SK-N-MC (cell line): ENCODE measurements around the gene SFSWAP.
"Not testable (repeated sequence)": the region's sequence is repeated elsewhere in the genome, so short reads cannot be mapped to it uniquely, and the experiment has no call there.

Experiments used
- DNase-seq: peaks from one replicate; pipeline ENCODE4 v3.0.0-alpha.2; 2011; ENCODE audit warnings: low read depth, low spot score
- H3K27ac ChIP-seq: fragments of 200-600 bp; sonication (generic); 2 replicates; pipeline ENCODE4 v1.5.1; 2016; ENCODE audit warnings: mixed run types
- H3K36me3 ChIP-seq: fragments of 200-600 bp; sonication (generic); 2 replicates; pipeline ENCODE4 v1.6.1; 2017; ENCODE audit warnings: antibody characterized with exemption, low read length, mixed read lengths; ENCODE audit not compliant: insufficient read depth
- H3K4me3 ChIP-seq: fragments of 200-600 bp; sonication (generic); 2 replicates; pipeline ENCODE4 v1.5.1; 2016
- H3K9ac ChIP-seq: fragments of 200-600 bp; sonication (generic); 2 replicates; pipeline ENCODE4 v1.8.0; 2017; ENCODE audit warnings: mixed run types, mixed read lengths; ENCODE audit not compliant: insufficient read length
- H3K9me3 ChIP-seq: fragments of 200-600 bp; sonication (generic); 2 replicates; pipeline ENCODE4 v1.6.1; 2017; ENCODE audit warnings: low read depth, mild to moderate bottlenecking, antibody characterized with exemption, low read length, moderate library complexity, mixed read lengths
- EZH2 ChIP-seq: fragments of 200-600 bp; sonication (generic); IDR thresholded peaks from one replicate; pipeline ENCODE4 v1.6.1; 2017; ENCODE audit warnings: antibody characterized with exemption
- FOXP2 ChIP-seq: optimal IDR thresholded peaks from 2 replicates; pipeline ENCODE3; 2011; ENCODE audit warnings: mild to moderate bottlenecking, moderate library complexity; ENCODE audit not compliant: insufficient read depth; ENCODE audit errors: extremely low read length, control extremely low read depth
- POLR2AphosphoS5 ChIP-seq: IDR thresholded peaks from 2 replicates; pipeline ENCODE4 v1.6.1; 2012; ENCODE audit warnings: mild to moderate bottlenecking, low read depth, low read length, borderline replicate concordance

SFSWAP gene

DNA sequence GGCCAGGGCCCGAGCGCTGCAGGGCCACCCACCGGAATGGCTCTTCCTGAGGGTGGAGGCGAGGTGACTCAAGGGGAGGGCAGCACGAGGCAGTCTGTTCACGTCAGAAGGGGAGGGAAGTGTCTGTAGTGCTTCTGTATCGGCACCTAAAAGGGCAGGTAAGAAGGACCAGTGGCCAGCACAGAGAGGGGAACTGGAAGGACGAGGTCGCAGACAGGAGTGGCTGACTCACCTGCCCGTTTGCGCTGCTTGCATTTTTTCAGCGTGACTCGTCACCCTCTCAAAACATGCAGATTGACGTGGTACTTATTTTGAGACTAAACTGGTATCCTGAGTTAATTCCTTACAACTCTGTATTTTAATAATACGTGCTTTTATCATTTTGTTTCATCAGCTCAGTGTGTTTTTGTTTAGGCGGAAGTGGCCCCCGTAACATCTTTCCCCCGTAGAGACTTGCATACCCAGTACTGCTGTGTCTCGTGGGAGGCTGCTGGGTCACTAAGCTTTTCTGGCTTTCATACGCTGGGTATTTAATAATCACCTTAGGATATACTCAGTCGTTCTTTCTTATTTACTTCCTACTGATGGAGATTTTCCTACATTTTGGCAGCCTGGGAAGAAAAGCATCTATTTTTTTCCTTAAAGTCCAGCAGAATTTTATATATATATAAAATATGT lies 26.4 kb downstream of the SFSWAP start:
- Histone ChIP-seq H3K27ac (no peak overlapping the region), H3K9ac (no peak overlapping the region), H3K4me3 (no peak overlapping the region), H3K9me3 (no peaks in the 10 kb centered on the region; the same call in 1 of the 2 replicates), H3K36me3 (peaks cover 65% of the 10 kb centered on the region)
- TF ChIP-seq EZH2 = no peak
- no peak for TF ChIP-seq FOXP2
- no peak for TF ChIP-seq POLR2AphosphoS5
- DNase-seq = no peak

DNA sequence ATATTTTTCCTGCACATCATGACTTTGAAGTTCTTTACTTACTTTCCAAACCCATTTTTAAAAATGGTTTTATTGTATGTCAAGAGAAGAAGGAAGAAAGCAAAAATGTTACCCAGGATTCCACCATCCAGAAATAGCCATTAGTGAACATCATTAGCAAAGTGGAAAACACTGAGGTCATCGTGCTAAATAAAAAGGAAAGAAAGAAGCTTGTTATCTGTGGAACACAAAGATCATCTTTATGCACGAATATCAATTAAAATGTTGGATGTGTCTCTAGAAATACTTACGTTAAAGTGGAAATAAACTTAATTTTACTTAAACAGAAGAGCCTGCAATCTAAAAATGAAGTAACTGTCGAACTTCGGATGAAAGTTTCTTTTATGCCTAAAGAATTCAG lies 27.3 kb downstream of the SFSWAP start:
- Histone ChIP-seq H3K9me3 (no peaks in the 10 kb centered on the region; the same call in 1 of the 2 replicates), H3K4me3 (no peak overlapping the region), H3K9ac (no peak overlapping the region), H3K27ac (no peak overlapping the region), H3K36me3 (peaks cover 65% of the 10 kb centered on the region)
- DNase-seq = no peak
- no peak for TF ChIP-seq POLR2AphosphoS5
- TF ChIP-seq FOXP2 = no peak
- no peak for TF ChIP-seq EZH2

DNA sequence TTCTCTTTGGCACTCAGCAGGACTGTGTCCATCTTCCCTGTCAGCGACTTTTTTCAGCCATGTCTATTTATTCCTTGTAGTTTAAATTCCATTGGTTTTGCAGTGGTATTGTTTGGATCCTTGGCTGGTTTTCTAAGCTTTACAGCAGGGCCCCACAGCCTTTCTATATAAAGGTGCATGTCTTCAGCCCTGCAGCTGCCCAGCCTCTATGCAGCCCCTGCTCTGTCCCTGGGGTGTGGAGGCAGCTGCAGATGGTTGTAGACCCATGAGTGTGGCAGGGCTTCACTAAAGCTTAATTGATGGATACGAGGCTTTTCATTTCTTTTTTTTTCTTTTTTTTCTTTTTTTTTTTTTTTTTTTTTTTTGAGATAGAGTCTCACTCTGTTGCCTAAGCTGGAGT lies 29.7 kb downstream of the SFSWAP start:
- DNase-seq = no peak
- Histone ChIP-seq H3K9me3 (no peaks in the 10 kb centered on the region; the same call in 1 of the 2 replicates), H3K4me3 (no peak overlapping the region), H3K9ac (no peak overlapping the region), H3K36me3 (peaks cover 65% of the 10 kb centered on the region), H3K27ac (no peak overlapping the region)
- TF ChIP-seq EZH2 (no peak), POLR2AphosphoS5 (no peak), FOXP2 (no peak)

DNA sequence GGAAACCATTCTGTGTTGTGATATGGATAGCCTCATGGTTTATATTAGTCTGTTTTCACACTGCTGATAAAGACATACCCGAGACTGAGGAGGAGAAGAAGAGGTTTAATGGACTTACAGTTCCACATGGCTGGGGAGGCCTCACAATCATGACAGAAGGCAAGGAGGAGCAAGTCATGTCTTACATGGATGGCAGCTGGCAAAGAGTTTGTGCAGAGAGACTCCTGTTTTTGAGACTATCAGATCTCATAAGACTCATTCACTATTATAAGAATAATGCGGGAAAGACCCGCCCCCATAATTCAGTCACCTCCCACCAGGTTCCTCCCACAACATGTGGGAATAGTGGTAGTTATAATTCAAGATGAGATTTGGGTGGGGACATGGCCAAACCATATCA lies 31.9 kb downstream of the SFSWAP start:
- not testable (repeated sequence) for H3K4me3 ChIP-seq, H3K27ac ChIP-seq, H3K9me3 ChIP-seq, H3K9ac ChIP-seq, DNase-seq
- H3K36me3 ChIP-seq = peaks cover 70% of the 10 kb centered on the region

DNA sequence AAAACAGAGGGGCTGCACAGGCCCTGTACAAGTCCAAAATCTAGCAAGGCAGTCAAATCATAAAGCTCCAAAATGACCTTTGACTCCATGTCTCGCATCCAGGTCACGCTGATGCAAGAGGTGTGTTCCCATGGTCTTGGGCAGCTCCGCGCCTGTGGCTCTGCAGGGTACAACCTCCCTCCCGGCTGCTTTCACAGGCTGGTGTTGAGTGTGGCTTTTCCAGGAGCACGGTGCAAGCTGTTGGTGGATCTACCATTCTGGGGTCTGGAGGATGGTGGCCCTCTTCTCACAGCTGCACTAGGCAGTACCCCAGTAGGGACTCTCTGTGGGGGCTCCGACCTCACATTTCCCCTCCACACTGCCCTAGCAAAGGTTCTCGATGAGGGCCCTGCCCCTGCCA lies 32.5 kb downstream of the SFSWAP start:
- DNase-seq, H3K9ac ChIP-seq, H3K9me3 ChIP-seq, H3K4me3 ChIP-seq, H3K27ac ChIP-seq: not testable (repeated sequence)
- H3K36me3 ChIP-seq = peaks cover 66% of the 10 kb centered on the region

DNA sequence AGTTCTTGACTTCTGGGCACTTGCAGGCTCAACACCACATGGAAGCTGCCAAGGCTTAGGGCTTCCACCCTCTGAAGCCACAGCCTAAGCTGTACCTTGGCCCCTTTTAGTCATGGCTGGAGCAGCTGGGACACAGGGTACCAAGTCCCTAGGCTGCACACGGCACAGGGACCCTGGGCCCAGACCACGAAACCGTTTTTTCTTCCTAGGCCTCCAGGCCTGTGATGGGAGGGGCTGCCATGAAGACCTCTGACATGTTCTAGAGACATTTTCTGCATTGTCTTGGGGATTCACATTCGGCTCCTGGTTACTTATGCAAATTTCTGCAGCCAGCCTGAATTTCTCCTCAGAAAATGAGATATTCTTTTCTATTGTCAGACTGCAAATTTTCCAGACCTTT lies 33.0 kb downstream of the SFSWAP start:
- not testable (repeated sequence) for DNase-seq, H3K27ac ChIP-seq, H3K9ac ChIP-seq, H3K9me3 ChIP-seq, H3K4me3 ChIP-seq
- H3K36me3 ChIP-seq = peaks cover 61% of the 10 kb centered on the region

DNA sequence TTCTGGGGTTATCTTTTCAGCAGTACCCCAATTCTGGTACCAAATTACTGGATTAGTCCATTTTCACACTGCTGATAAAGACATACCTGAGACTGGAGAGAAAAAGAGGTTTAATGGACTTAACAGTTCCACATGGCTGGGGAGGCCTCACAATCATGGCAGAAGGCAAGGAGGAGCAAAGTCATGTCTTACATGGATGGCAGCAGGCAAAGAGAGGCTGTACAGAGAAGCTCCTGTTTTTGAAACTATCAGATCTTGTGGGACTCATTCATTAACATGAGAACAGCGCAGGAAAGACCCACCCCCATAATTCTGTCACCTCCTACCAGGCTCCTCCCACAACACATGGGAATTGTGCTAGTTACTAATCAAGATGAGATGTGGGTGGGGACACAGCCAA lies 33.8 kb downstream of the SFSWAP start:
- not testable (repeated sequence) for H3K9me3 ChIP-seq, H3K9ac ChIP-seq, H3K4me3 ChIP-seq, DNase-seq, H3K27ac ChIP-seq
- peaks cover 58% of the 10 kb centered on the region for H3K36me3 ChIP-seq

DNA sequence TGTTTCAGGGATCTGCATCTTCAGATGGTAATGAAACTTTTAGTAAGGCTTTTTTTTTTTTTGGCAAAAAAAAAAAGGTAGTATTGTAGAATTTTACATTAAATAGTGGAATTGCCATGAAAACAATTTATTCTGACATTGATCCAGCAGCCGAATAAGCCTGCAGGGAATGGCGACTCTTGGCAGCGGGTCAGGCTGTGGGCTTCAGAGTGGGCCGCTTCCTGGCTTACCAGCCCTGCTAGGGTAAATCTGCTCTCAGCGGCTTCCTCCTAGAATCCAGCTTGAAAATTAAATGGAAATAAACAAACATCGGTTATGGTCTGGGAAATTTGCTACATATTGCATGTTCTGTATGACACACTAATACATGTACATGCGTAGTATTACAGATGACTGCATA lies 34.8 kb downstream of the SFSWAP start:
- H3K9me3 ChIP-seq = no peaks in the 10 kb centered on the region; the same call in 1 of the 2 replicates
- H3K27ac ChIP-seq = no peak overlapping the region
- DNase-seq = no peak
- H3K4me3 ChIP-seq = no peak overlapping the region
- peaks cover 50% of the 10 kb centered on the region for H3K36me3 ChIP-seq
- no peak overlapping the region for H3K9ac ChIP-seq
- TF ChIP-seq EZH2 (no peak), FOXP2 (no peak), POLR2AphosphoS5 (no peak)

DNA sequence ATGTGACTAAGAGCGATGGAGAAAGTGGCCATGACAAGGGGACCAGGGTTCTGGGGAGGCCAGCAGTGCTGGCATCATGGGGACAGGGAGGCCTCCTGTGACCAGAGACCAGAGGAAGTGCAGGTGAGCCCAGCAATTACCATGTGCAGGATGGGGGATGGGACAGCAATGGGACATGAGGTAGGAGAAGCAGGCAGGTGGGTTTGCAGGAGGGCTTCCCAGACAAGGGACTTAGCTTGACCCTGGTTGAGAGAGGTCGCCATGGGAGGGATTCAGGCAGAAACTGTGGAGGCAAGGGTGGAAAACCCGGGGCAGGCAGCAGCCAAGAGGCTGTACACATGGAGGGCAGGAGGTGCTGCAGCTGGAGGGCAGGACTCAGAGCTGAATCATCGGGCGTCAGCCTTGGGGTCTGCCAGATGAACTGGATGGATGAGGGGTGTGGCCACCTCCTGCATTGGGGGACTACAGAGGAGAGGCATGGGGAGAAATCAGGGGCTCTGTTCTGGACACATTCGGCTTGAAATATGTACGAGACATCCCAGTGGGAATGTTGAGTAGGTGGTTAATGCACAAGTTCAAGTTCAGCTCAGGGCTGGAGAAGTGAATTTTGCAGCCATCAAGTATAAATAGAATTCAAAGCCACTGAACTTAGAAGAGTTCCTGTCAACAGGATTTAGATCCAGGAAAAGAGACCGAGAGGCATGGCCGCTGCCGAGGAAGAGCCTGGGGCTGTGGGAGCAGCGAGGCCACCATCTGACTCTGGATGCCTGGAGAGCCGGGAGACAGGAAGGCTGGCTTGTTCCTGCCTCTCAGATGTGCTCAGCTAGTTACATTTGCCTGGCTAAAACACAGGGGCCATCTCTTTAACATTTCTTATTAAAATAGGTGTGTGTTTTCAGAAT lies 36.6 kb downstream of the SFSWAP start:
- TF ChIP-seq EZH2 (no peak), POLR2AphosphoS5 (no peak), FOXP2 (no peak)
- Histone ChIP-seq H3K36me3 (peaks cover 36% of the 10 kb centered on the region), H3K9me3 (no peaks in the 10 kb centered on the region)

More for the DNA sequence above, 36.6 kb downstream of the SFSWAP start:
- DNase-seq = no peak
- Histone ChIP-seq H3K27ac (no peak overlapping the region), H3K9ac (no peak overlapping the region), H3K4me3 (no peak overlapping the region)
